K562 (cell line): ENCODE results near the gene JAM2. TPM values are rescaled to one million over a fixed set of nuclear protein-coding genes. Genes with fewer than 3 reads are reported as not detected.

Source experiments
- FOXJ2 ChIP-seq: fragments of 200-800 bp; sonication (Bioruptor generic); IDR thresholded peaks from 2 replicates; pipeline ENCODE4 v1.6.1; 2016; ENCODE audit warnings: missing genetic modification characterization, missing compliant biosample characterization
- ILF3 ChIP-seq: fragments of 450-650 bp; IDR thresholded peaks from 2 replicates; pipeline ENCODE4 v1.6.1; 2018; ENCODE audit warnings: antibody characterized with exemption, mild to moderate bottlenecking, moderate library complexity, borderline replicate concordance
- KDM5B ChIP-seq: fragments of 200-600 bp; sonication (generic); IDR thresholded peaks from 2 replicates; pipeline ENCODE4 v1.6.1; 2012; ENCODE audit warnings: low read depth, mild to moderate bottlenecking, moderate library complexity, low read length, control low read depth, inconsistent platforms; ENCODE audit not compliant: insufficient replicate concordance
- NFXL1 ChIP-seq: fragments of 450-650 bp; formaldehyde crosslinking; IDR thresholded peaks from 2 replicates; pipeline ENCODE4 v1.4.0; 2021; ENCODE audit warnings: mild to moderate bottlenecking
- RBM15 ChIP-seq: fragments of 200-400 bp; formaldehyde crosslinking; IDR thresholded peaks from 2 replicates; pipeline ENCODE4 v1.6.1; 2018; ENCODE audit warnings: mild to moderate bottlenecking, low read length, moderate library complexity; ENCODE audit not compliant: insufficient read depth
- ZFP36 ChIP-seq: fragments of 150-350 bp; IDR thresholded peaks from 2 replicates; pipeline ENCODE4 v1.6.1; 2018; ENCODE audit warnings: low read length, low read depth; ENCODE audit not compliant: partially characterized antibody
- ZNF696 ChIP-seq: fragments of 250-450 bp; sonication (Bioruptor Pico); conservative IDR thresholded peaks from 2 replicates; pipeline ENCODE4 v1.4.0; 2020; ENCODE audit warnings: mild to moderate bottlenecking, moderate library complexity
- polyA plus RNA-seq, 8 experiments: library from polyadenylated mRNA; depleted of rRNA in 4 of 8; stranded (reverse) in 5 of 8; unstranded in 3 of 8; fragments of >200 nt; fragmentation: Nextera tagmentation in 2 of 8; fragmentation: Illumina TruSeq in 1 of 8; extraction: Ambion mirVana in 2 of 8; extraction: Trizol in 1 of 8; gene quantifications; 2 replicates each; pipeline versions ENCODE4 v1.2.1 to v1.2.3, GENCODE V29; 2011 to 2014; ENCODE audit warnings: inconsistent platforms in 1 of 8, missing spikeins in 1 of 8
- total RNA-seq, 7 experiments: library from RNA; depleted of rRNA in 6 of 7; stranded (reverse); fragments of >200 nt in 6 of 7; fragmentation: Illumina TruSeq in 2 of 7; extraction: Trizol in 2 of 7; gene quantifications; 2 replicates each; pipeline versions ENCODE4 v1.2.1 to v1.2.3, GENCODE V29; 2011 to 2021; ENCODE audit warnings: low replicate concordance in 1 of 7
- TF ChIP-seq, protein P1 (sequence below): fragments of 250-450 bp; sonication (Bioruptor Pico); IDR thresholded peaks from 2 replicates; pipeline ENCODE4 v1.4.0; 2020; ENCODE audit warnings: mild to moderate bottlenecking, moderate library complexity, borderline replicate concordance
- TF ChIP-seq, protein P2 (sequence below): sonication (generic); formaldehyde crosslinking; IDR thresholded peaks from 2 replicates; pipeline ENCODE4 v1.8.0; 2022; ENCODE audit warnings: mild to moderate bottlenecking, low read depth, missing genetic modification reagents
- TF ChIP-seq, protein P3 (sequence below): fragments of 450-650 bp; IDR thresholded peaks from 2 replicates; pipeline ENCODE4 v1.6.1; 2018; ENCODE audit not compliant: partially characterized antibody
- TF ChIP-seq, protein P4 (sequence below): IDR thresholded peaks from 2 replicates; pipeline ENCODE4 v1.6.1; 2011; ENCODE audit warnings: borderline replicate concordance, low read depth, mild to moderate bottlenecking, moderate library complexity, low read length; ENCODE audit not compliant: insufficient read depth, poor library complexity, severe bottlenecking

The JAM2 gene
- total and polyA plus RNA-seq, 9 of the 15 experiments (the other 6 are each of a cell fraction or from before 2014, with no cell fraction given): 0.03 to 0.08 (median 0.07) TPM; not detected in 6

DNA sequence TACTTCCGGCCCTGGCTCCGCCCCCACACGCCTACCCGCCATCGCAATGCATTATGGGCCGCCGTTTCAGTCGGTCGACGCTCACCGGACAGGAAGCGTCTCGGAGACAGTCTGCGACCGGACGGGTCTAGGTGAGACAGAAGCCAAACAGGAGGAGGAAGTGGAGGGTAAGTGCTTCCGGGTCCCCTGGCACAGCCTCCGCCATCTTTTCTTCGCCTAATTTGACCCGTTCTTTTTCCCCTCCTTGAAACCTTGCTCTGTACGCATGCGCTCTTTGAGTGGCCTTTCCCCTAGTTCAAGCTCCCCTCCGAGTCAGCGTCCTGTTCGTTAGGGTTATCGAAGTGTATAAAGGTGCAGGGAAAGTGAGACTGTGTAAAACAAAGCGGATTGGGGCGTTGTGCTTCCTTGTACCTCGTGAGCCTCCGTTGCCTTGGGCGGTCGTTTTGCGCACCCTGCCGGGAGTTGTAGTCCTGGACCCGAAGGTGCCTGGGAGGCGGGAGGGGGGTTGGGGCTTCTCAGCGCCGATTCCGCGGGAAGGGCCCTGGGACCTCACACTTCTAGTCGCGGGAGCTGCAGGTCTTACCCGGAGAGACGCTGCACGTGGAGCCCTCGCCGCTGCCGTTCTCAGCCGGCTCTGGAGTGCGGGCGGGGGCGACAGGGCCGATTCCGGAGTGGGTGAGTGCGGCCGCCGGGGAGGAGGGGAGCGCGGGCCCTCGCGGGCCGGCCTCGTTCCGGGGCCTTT is 96.0 kb downstream of the JAM2 start, which contains the start of the genes ATP5PF and GABPA (continued):
- TF ChIP-seq, protein P1, sequence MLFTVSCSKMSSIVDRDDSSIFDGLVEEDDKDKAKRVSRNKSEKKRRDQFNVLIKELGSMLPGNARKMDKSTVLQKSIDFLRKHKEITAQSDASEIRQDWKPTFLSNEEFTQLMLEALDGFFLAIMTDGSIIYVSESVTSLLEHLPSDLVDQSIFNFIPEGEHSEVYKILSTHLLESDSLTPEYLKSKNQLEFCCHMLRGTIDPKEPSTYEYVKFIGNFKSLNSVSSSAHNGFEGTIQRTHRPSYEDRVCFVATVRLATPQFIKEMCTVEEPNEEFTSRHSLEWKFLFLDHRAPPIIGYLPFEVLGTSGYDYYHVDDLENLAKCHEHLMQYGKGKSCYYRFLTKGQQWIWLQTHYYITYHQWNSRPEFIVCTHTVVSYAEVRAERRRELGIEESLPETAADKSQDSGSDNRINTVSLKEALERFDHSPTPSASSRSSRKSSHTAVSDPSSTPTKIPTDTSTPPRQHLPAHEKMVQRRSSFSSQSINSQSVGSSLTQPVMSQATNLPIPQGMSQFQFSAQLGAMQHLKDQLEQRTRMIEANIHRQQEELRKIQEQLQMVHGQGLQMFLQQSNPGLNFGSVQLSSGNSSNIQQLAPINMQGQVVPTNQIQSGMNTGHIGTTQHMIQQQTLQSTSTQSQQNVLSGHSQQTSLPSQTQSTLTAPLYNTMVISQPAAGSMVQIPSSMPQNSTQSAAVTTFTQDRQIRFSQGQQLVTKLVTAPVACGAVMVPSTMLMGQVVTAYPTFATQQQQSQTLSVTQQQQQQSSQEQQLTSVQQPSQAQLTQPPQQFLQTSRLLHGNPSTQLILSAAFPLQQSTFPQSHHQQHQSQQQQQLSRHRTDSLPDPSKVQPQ (CRISPR knock-in tag): no peak
- TF ChIP-seq ILF3: no peak
- TF ChIP-seq, protein P2, sequence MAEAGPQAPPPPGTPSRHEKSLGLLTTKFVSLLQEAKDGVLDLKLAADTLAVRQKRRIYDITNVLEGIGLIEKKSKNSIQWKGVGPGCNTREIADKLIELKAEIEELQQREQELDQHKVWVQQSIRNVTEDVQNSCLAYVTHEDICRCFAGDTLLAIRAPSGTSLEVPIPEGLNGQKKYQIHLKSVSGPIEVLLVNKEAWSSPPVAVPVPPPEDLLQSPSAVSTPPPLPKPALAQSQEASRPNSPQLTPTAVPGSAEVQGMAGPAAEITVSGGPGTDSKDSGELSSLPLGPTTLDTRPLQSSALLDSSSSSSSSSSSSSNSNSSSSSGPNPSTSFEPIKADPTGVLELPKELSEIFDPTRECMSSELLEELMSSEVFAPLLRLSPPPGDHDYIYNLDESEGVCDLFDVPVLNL: no peak
- TF ChIP-seq, protein P3, sequence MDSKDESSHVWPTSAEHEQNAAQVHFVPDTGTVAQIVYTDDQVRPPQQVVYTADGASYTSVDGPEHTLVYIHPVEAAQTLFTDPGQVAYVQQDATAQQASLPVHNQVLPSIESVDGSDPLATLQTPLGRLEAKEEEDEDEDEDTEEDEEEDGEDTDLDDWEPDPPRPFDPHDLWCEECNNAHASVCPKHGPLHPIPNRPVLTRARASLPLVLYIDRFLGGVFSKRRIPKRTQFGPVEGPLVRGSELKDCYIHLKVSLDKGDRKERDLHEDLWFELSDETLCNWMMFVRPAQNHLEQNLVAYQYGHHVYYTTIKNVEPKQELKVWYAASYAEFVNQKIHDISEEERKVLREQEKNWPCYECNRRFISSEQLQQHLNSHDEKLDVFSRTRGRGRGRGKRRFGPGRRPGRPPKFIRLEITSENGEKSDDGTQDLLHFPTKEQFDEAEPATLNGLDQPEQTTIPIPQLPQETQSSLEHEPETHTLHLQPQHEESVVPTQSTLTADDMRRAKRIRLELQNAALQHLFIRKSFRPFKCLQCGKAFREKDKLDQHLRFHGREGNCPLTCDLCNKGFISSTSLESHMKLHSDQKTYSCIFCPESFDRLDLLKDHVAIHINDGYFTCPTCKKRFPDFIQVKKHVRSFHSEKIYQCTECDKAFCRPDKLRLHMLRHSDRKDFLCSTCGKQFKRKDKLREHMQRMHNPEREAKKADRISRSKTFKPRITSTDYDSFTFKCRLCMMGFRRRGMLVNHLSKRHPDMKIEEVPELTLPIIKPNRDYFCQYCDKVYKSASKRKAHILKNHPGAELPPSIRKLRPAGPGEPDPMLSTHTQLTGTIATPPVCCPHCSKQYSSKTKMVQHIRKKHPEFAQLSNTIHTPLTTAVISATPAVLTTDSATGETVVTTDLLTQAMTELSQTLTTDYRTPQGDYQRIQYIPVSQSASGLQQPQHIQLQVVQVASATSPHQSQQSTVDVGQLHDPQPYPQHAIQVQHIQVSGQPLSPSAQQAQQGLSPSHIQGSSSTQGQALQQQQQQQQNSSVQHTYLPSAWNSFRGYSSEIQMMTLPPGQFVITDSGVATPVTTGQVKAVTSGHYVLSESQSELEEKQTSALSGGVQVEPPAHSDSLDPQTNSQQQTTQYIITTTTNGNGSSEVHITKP: no peak
- TF ChIP-seq ZNF696 (CRISPR knock-in tag): no peak
- TF ChIP-seq, protein P4, sequence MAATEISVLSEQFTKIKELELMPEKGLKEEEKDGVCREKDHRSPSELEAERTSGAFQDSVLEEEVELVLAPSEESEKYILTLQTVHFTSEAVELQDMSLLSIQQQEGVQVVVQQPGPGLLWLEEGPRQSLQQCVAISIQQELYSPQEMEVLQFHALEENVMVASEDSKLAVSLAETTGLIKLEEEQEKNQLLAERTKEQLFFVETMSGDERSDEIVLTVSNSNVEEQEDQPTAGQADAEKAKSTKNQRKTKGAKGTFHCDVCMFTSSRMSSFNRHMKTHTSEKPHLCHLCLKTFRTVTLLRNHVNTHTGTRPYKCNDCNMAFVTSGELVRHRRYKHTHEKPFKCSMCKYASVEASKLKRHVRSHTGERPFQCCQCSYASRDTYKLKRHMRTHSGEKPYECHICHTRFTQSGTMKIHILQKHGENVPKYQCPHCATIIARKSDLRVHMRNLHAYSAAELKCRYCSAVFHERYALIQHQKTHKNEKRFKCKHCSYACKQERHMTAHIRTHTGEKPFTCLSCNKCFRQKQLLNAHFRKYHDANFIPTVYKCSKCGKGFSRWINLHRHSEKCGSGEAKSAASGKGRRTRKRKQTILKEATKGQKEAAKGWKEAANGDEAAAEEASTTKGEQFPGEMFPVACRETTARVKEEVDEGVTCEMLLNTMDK: no peak
- TF ChIP-seq FOXJ2: peak; percentile 90
- TF ChIP-seq KDM5B: peak; percentile 79
- no peak for TF ChIP-seq ZFP36
- TF ChIP-seq RBM15: no peak
- no peak for TF ChIP-seq NFXL1
